HepG2 (cell line): ENCODE data around the gene DCT. TPM values are rescaled to one million over a fixed set of nuclear protein-coding genes. Genes with fewer than 3 reads are reported as not detected.

ENCODE experiments used
- ATAC-seq: fragments of 200-7000 bp; cut with Tn5 transposase; 3 replicates; pipeline ENCODE4 v1.9.1; 2020; ENCODE audit warnings: mild to moderate bottlenecking, moderate library complexity
- BruUV-seq: library from RNA; stranded (reverse); fragments of 400-500 nt; replicated peaks from 2 replicates; lab custom pipeline; 2021; lab: Mats Ljungman, UMichigan
- CTCF ChIA-PET: fragments of 300-600 bp; formaldehyde crosslinking; extraction: SDS; loops from one replicate; lab custom pipeline; 2021; ENCODE audit warnings: low total read pairs, inconsistent platforms, low intra/inter-chr PET ratio; lab: Yijun Ruan, JAX
- POLR2A ChIA-PET: fragments of 350-600 bp; sonication (Branson Sonifier 250); formaldehyde crosslinking; loops from one replicate; lab custom pipeline; 2020; ENCODE audit warnings: antibody characterized with exemption, inconsistent platforms; lab: Yijun Ruan, JAX
- DNase-seq: peaks from one replicate; pipeline ENCODE4 v3.0.0-alpha.2; 2015; ENCODE audit warnings: low spot score
- FAIRE-seq: peaks from 3 replicates; lab custom pipeline; 2011; peaks lifted over from hg19 to GRCh38; lab: Jason Lieb, UNC
- H2AFZ ChIP-seq: one replicate; pipeline ENCODE4 v1.6.1; 2011; ENCODE audit warnings: low read length, inconsistent platforms
- H3K27ac ChIP-seq: fragments of 300-600 bp; 3 replicates; pipeline ENCODE4 v1.8.0; 2011; ENCODE audit warnings: mixed run types, mild to moderate bottlenecking, mixed read lengths, low read length, inconsistent platforms; ENCODE audit not compliant: insufficient read depth; ENCODE audit errors: extremely low read length
- H3K27me3 ChIP-seq, 2 experiments: fragments of 200-600 bp in 1 of 2; 2 replicates in 1 of 2; 3 replicates in 1 of 2; pipeline versions ENCODE4 v1.6.0 to v1.8.0; 2011; ENCODE audit warnings: low read length in 2 of 2, mild to moderate bottlenecking in 2 of 2, moderate library complexity in 2 of 2, inconsistent platforms in 1 of 2; ENCODE audit not compliant: insufficient read depth in 2 of 2, control insufficient read depth in 1 of 2
- H3K36me3 ChIP-seq, 2 experiments: fragments of 200-600 bp in 1 of 2; replicated peaks in 1 of 2; 2 replicates in 1 of 2; 3 replicates in 1 of 2; pipeline versions ENCODE4 v1.5.1 to v1.8.0; 2011; ENCODE audit warnings: low read length in 2 of 2, inconsistent platforms in 1 of 2; ENCODE audit not compliant: insufficient read depth in 2 of 2, control insufficient read depth in 1 of 2
- H3K4me1 ChIP-seq: 2 replicates; pipeline ENCODE4 v1.5.1; 2012; ENCODE audit warnings: low read length, inconsistent platforms; ENCODE audit not compliant: insufficient read depth
- H3K4me2 ChIP-seq: 2 replicates; pipeline ENCODE4 v1.6.0; 2011; ENCODE audit warnings: low read depth, low read length, inconsistent platforms
- H3K4me3 ChIP-seq, 3 experiments: fragments of 200-600 bp in 1 of 3; sonication (generic), shearing (Covaris generic) in 1 of 3; replicated peaks in 1 of 3; 2 replicates each; pipeline ENCODE4 v1.5.1; 2011 to 2016; ENCODE audit warnings: low read length in 3 of 3, inconsistent platforms in 2 of 3, low read depth in 2 of 3, mild to moderate bottlenecking in 2 of 3, control low read depth in 1 of 3, mixed read lengths in 1 of 3; ENCODE audit not compliant: insufficient read depth in 1 of 3
- H3K79me2 ChIP-seq: one replicate; pipeline ENCODE4 v1.6.1; 2011; ENCODE audit warnings: low read length, inconsistent platforms; ENCODE audit not compliant: insufficient read depth
- H3K9ac ChIP-seq: 2 replicates; pipeline ENCODE4 v1.6.0; 2011; ENCODE audit warnings: mild to moderate bottlenecking, low read depth, low read length, inconsistent platforms; ENCODE audit not compliant: insufficient read depth
- H3K9me3 ChIP-seq: 2 replicates; pipeline ENCODE4 v1.5.1; 2012; ENCODE audit warnings: mild to moderate bottlenecking, low read length
- H4K20me1 ChIP-seq: 2 replicates; pipeline ENCODE4 v1.6.0; 2011; ENCODE audit warnings: inconsistent platforms, mild to moderate bottlenecking, low read length, moderate library complexity; ENCODE audit not compliant: insufficient read depth
- ATF7 ChIP-seq, 2 experiments: fragments of 450-650 bp in 1 of 2; sonication (generic) in 1 of 2; formaldehyde crosslinking in 1 of 2; IDR thresholded peaks; 2 replicates each; pipeline versions ENCODE4 v1.4.0 to v1.6.1; 2016 to 2020; ENCODE audit warnings: antibody characterized with exemption in 1 of 2, mild to moderate bottlenecking in 1 of 2, missing genetic modification reagents in 1 of 2
- BHLHE40 ChIP-seq: IDR thresholded peaks from 2 replicates; pipeline ENCODE4 v1.6.1; 2011; ENCODE audit warnings: low read length, improper control_type of control experiment
- ESRRA ChIP-seq: sonication (generic); formaldehyde crosslinking; IDR thresholded peaks from 2 replicates; pipeline ENCODE4 v1.5.1; 2020; ENCODE audit warnings: mild to moderate bottlenecking, low read depth, missing genetic modification reagents
- ETV5 ChIP-seq: IDR thresholded peaks from 2 replicates; pipeline ENCODE4 v1.6.1; 2018; ENCODE audit warnings: missing biosample characterization, missing genetic modification reagents, inconsistent platforms, borderline replicate concordance
- FOSL2 ChIP-seq: sonication (generic); formaldehyde crosslinking; IDR thresholded peaks from 2 replicates; pipeline ENCODE4 v1.4.0; 2020; ENCODE audit warnings: missing genetic modification reagents
- MAF1 ChIP-seq: sonication (generic); formaldehyde crosslinking; IDR thresholded peaks from 2 replicates; pipeline ENCODE4 v1.5.0; 2020; ENCODE audit warnings: missing genetic modification reagents, borderline replicate concordance
- MIXL1 ChIP-seq: IDR thresholded peaks from 2 replicates; pipeline ENCODE4 v1.6.1; 2016
- SP5 ChIP-seq: IDR thresholded peaks from 2 replicates; pipeline ENCODE4 v1.6.1; 2016; ENCODE audit warnings: low read depth, borderline replicate concordance
- USF2 ChIP-seq, 2 experiments: sonication (generic) in 1 of 2; formaldehyde crosslinking in 1 of 2; IDR thresholded peaks; 2 replicates each; pipeline versions ENCODE4 v1.5.1 to v1.6.1; 2011 to 2020; ENCODE audit warnings: borderline replicate concordance in 1 of 2, low read depth in 1 of 2, low read length in 1 of 2, mild to moderate bottlenecking in 1 of 2, missing genetic modification reagents in 1 of 2, moderate library complexity in 1 of 2
- ZFP36L1 ChIP-seq: sonication (generic); formaldehyde crosslinking; IDR thresholded peaks from 2 replicates; pipeline ENCODE4 v1.8.0; 2022; ENCODE audit warnings: mild to moderate bottlenecking, missing genetic modification reagents, moderate library complexity
- ZFP36L2 ChIP-seq: sonication (generic); formaldehyde crosslinking; IDR thresholded peaks from 2 replicates; pipeline ENCODE4 v1.4.0; 2020; ENCODE audit warnings: missing genetic modification reagents
- ZNF205 ChIP-seq: IDR thresholded peaks from 2 replicates; pipeline ENCODE4 v1.6.1; 2018; ENCODE audit warnings: missing biosample characterization, missing genetic modification reagents
- ZNF414 ChIP-seq: sonication (generic); formaldehyde crosslinking; IDR thresholded peaks from 2 replicates; pipeline ENCODE4 v1.5.0; 2020; ENCODE audit warnings: missing genetic modification reagents
- ZNF441 ChIP-seq: sonication (generic); formaldehyde crosslinking; IDR thresholded peaks from 2 replicates; pipeline ENCODE4 v1.7.0; 2021; ENCODE audit warnings: missing genetic modification reagents, borderline replicate concordance
- WGBS: methylation state at CpG from one replicate; pipeline ENCODE4 v1.1.6; 2017; ENCODE audit warnings: low lambda C conversion rate; 5-methylcytosine and 5-hydroxymethylcytosine counted together
- in situ Hi-C: cut with HindIII; loops from 2 replicates; pipeline ENCODE4 v1.10.0; 2017; ENCODE audit warnings: low pct_unique_long_range_greater_than_20kb; ENCODE audit not compliant: extremely low pct_ligation_motif_present
- intact Hi-C: fragments of 100-400 bp; cut with micrococcal nuclease; formaldehyde crosslinking; loops from one replicate; pipeline ENCODE4 v1.10.0; 2022; ENCODE audit not compliant: unreplicated experiment
- polyA plus RNA-seq, 8 experiments: library from polyadenylated mRNA; depleted of rRNA in 3 of 8; stranded (reverse) in 7 of 8; unstranded in 1 of 8; fragments of >200 nt; fragmentation: Illumina TruSeq in 4 of 8; extraction: Trizol in 4 of 8; gene quantifications; 2 replicates each; pipeline versions ENCODE4 v1.2.1 to v1.2.3, GENCODE V29; 2011 to 2016; ENCODE audit warnings: low read depth in 4 of 8, missing spikeins in 1 of 8, mixed read lengths in 1 of 8; ENCODE audit not compliant: insufficient read depth in 1 of 8
- total RNA-seq, 5 experiments: library from RNA; depleted of rRNA; stranded (reverse); fragments of >200 nt; fragmentation: Illumina TruSeq; extraction: Trizol; gene quantifications; 2 replicates each; pipeline ENCODE4 v1.2.3, GENCODE V29; 2016; ENCODE audit warnings: low read depth in 1 of 5
- TF ChIP-seq, protein P1 (sequence below): IDR thresholded peaks from 2 replicates; pipeline ENCODE4 v1.6.1; 2016

The DCT gene
- total and polyA plus RNA-seq, 2 of the 13 experiments (the other 11 are each of a cell fraction or from before 2014, with no cell fraction given): not detected

- Histone ChIP-seq H3K9me3 (no peaks in the 10 kb centered on the region), H3K4me1 (no peaks in the 10 kb centered on the region), H3K4me2 (no peak overlapping the region), H3K4me3 (no peak overlapping the region), H3K79me2 (no peaks in the 10 kb centered on the region), H2AFZ (no peak overlapping the region), H3K9ac (no peak overlapping the region), H3K36me3 (no peaks in the 10 kb centered on the region), H3K27ac (no peak overlapping the region), H3K27me3 (peaks cover 0 to 8% of the 10 kb centered on the region in 2 experiments; a peak in 1 of 5 replicates), H4K20me1 (no peaks in the 10 kb centered on the region)
- CTCF ChIA-PET: no interaction called here
- BruUV-seq: no TSS peak
- POLR2A ChIA-PET: no interaction called here
- intact Hi-C loops: no loop called here
- in situ Hi-C loops: no loop called here
- FAIRE-seq (no peak), DNase-seq (no peak), ATAC-seq (no peak)
- no peak for TF ChIP-seq ZNF414 (CRISPR knock-in tag)
- TF ChIP-seq MIXL1 (CRISPR knock-in tag): no peak
- TF ChIP-seq ZFP36L1 (CRISPR knock-in tag): no peak
- WGBS: 64% methylated on average over 5 of the region's 5 CpGs
These were observed 4.5 kb upstream of the DCT start for GRCh38 chr13:94483970-94484369.

DNA sequence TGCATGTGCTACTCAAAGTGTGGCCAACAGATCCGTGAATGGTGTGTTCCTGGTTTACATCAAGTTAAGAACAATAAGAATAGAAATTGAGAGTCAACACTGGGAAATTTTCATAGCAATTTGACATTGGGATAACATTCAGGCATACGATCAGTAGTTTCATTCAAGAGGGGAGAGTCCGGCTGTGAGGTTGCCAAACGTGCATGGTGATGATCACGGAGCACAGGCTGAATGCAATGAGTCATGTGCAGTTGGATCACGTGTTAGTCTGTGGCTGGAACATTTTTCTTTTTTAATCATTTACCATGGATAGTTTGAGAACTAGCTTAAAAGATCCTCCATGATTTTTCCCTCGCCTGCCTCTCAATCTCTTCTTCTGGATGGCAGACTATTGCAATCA lies 2.5 kb upstream of the DCT start:
- Histone ChIP-seq H3K36me3 (no peaks in the 10 kb centered on the region), H3K4me1 (no peaks in the 10 kb centered on the region), H2AFZ (peak overlapping the region; percentile 8), H3K9me3 (no peaks in the 10 kb centered on the region), H3K4me2 (peak overlapping the region; percentile 6; the same call in 1 of the 2 replicates), H3K79me2 (no peaks in the 10 kb centered on the region), H4K20me1 (no peaks in the 10 kb centered on the region), H3K9ac (no peak overlapping the region), H3K4me3 (no peak overlapping the region), H3K27ac (no peak overlapping the region), H3K27me3 (peaks cover 0 to 8% of the 10 kb centered on the region in 2 experiments; a peak in 1 of 5 replicates)
- 12% methylated on average over 7 of the region's 7 CpGs for WGBS
- DNase-seq: peak; percentile 10
- ATAC-seq: peak; percentile 68
- BruUV-seq: no TSS peak
- in situ Hi-C loops (no loop called here), intact Hi-C loops (no loop called here)
- ChIA-PET CTCF (no interaction called here), POLR2A (no interaction called here)
- FAIRE-seq: no peak
- TF ChIP-seq FOSL2 (CRISPR knock-in tag) (peak; percentile 81), ZFP36L2 (CRISPR knock-in tag) (no peak), ETV5 (CRISPR knock-in tag) (no peak), ESRRA (CRISPR knock-in tag) (no peak), BHLHE40 (peak; percentile 65), SP5 (no peak), ATF7 (IDR thresholded peaks at IDR 0.05) (no peak), ATF7 (CRISPR knock-in tag; IDR thresholded peaks at IDR 0.05) (no peak), ZNF205 (no peak), ZNF441 (CRISPR knock-in tag) (no peak), USF2 (IDR thresholded peaks at IDR 0.05; ENCODE audit: low read depth, low read length) (peak; percentile 75), USF2 (CRISPR knock-in tag; IDR thresholded peaks at IDR 0.05; ENCODE audit: borderline replicate concordance) (no peak), MAF1 (no peak)
- TF ChIP-seq, protein P1, sequence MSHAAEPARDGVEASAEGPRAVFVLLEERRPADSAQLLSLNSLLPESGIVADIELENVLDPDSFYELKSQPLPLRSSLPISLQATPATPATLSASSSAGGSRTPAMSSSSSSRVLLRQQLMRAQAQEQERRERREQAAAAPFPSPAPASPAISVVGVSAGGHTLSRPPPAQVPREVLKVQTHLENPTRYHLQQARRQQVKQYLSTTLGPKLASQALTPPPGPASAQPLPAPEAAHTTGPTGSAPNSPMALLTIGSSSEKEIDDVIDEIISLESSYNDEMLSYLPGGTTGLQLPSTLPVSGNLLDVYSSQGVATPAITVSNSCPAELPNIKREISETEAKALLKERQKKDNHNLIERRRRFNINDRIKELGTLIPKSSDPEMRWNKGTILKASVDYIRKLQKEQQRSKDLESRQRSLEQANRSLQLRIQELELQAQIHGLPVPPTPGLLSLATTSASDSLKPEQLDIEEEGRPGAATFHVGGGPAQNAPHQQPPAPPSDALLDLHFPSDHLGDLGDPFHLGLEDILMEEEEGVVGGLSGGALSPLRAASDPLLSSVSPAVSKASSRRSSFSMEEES (CRISPR knock-in tag): 0 out of 2 replicates have a peak, but pooled peaks have one; percentile 28
